Occipital lobe (tissue), 2 donors: ENCODE measurements around the gene CTSE. TPM values are rescaled to one million over a fixed set of nuclear protein-coding genes. Genes with fewer than 3 reads are reported as not detected.

Source experiments
- DNase-seq: peaks from one replicate; lab custom pipeline; 2025; lab: John Stamatoyannopoulos, UW
- total RNA-seq: library from RNA; depleted of rRNA; stranded (reverse); fragments of >200 nt; gene quantifications from one replicate; pipeline ENCODE4 v1.2.3, GENCODE V29; 2014

Gene CTSE
- total RNA-seq, 1 donor from 2014 or later, result not detected

DNA sequence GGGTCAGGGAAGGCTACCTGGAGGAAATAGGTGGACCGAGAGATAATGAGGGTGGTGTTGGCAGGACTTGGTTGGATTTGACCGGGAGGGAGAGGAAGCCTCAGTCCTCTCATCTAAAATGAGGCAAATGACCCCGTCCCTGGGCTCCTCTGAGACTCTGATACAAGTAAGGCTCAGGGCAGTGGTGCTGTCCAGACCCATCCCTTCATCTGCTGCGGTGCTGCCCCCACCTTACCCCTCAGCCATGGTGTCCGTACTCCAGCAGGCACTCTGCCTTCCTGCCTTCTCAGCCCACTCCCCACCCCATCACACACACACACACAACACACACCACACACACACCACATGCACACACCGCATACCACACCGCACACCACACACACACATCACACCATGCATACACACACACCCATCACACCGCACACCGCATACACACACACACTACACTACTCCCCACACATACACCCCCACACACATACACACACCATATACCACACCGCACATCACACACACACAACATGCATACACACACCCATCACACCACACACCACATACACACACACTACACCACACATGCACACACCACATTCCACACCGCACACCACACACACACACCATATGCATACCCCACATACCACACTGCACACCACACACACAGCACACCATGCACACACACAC is 51.1 kb downstream of the CTSE start:
- no peak for DNase-seq

DNA sequence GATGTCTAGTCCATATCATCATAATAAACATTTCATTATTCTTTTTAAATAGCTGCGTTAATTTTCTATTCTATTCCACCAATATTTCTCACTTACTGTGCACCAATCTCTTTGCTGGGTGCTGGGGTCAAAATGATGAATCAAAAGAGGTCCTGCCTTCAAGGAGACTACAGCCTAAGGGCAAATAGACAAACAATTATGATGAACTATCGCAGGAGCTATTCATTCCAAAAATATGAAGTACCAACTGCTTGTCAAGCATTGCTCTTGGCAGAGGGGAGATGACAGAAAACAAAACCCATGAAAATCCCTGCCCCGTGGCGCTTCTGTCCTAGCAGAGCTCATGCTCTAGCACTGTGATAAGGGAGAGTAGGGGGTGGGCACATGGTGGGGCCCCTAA is 51.6 kb downstream of the CTSE start:
- no peak for DNase-seq

DNA sequence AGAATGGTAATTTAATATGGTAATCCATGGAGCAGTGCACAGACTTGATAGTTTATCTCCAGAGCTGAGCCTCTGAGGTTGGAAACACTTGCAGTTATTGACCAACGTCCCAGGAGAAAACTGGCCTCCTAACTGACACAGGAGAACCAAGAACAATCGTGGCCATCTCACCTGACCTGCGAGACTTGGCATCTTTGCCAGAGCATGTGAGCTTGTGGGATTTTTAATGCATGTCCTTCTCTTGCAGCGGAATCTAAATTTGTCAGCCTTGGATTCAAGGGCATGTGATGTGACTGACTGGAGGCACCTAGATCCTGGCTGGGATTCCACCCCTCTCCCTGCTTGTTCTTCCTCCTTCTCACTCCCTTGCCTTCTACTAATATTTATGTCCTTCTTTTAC is 52.6 kb downstream of the CTSE start:
- no peak for DNase-seq

DNA sequence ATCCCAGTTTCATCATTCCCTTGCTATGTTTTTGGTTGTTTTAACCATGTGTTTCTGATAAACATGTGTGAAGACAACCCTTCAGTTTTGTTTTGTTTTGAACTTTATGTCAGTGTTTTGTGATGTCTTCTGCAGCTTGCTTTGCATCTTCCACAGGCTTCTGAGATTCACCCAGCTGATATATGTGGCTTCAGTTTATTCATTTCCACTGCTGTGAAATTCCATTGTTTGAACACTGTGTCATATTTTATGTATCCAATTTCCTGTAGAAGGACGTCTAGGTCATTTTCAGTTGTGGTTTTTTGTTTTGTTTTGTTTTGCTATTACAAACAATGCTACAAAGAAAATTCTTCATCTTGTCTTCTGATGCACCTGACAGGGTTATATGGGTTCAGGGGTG is 53.2 kb downstream of the CTSE start:
- no peak for DNase-seq

DNA sequence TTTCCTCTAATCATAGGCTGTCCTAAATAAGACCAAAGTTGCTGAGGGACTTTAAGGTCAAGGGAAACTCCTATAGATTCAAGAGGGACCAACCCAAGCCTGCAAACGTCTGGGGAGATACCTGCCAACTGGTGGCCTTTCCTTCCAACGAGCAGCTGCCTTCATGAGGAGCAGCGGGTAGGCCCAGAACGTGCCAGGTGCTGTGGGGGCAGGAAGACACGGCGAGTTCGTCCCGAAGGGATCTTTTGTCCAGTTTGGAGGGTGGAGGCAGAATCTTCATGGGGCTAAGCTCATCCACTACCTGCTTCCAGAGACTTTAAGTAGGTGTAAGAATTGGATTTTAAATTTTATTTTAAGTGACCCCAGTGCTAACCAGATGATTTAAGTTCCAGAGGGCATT is 54.5 kb downstream of the CTSE start:
- DNase-seq, result no peak

DNA sequence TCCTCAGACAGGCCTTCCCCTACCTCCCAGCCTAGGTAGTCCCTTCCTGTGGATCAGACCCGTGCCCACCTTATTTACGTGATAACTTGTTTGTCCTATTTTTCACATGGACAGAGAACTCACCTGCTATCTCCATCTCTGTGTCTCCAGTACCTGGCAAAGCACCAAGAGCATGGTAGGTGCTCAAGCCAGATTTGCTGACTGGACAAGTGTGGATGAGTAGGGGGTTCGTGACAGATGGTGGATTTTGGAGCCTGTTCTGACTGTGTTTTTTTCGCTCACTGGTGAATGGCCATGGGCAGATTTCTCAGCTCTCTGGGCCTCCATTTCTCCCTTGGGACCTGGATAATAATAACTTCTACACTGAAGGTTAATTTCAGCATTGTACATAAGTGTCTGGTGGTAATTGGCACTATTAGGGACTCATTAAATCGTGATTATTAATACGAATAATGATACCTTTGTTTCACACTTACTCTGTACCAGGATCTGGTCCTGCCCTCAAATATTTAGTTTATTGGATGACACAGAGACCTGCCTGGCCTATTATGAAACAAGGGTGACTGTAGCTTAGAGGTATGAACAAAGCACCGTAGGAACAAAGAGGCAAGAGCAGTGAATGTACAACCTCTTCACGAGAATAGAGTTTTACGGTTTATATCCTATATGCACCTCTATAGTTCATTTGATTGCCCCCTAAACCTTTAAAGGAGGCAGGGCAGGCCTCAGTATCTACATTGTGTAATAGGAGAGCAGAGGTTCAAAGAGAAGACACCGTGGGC is 56.0 kb downstream of the CTSE start:
- no peak for DNase-seq

DNA sequence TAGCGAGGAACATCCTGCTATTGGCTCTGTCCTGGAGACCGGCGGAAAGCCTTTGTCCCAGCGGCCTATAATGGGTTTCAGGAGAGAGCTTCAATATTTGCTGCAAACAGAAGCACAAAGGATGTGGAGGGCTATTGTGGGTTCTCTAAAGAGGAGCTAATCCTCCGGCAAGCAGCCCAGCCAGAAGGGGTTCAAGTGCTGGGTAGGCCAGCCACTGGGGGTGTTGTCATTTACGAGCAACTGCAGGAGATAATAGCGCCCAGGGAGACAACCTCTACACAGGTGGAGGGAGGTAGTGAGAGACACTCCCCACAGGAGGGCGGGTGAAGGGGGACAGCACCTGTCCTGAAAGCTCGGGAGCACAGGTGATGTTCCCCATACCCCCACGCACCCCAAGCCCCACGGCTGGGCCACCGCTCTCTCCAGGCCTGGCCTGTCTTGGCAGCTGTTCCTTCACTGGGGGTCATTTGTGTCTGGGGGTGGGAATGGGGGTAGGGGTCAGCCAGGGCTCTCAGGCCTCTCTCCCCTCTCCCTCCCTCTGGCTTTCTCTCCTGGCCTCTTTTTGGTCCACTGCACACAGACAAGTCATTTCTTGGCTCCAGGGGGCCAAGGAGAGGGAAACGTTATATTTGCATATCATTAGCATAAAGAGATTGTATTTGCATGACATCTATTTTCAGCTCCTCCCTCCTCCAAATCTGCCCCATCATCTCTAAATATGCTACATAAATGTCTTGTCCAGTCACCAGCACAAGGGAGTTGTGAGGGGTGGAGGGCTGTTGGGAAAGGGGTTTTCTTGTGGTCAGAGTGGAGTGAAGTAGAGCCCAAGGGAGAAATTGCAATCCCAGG is 58.4 kb downstream of the CTSE start:
- no peak for DNase-seq

DNA sequence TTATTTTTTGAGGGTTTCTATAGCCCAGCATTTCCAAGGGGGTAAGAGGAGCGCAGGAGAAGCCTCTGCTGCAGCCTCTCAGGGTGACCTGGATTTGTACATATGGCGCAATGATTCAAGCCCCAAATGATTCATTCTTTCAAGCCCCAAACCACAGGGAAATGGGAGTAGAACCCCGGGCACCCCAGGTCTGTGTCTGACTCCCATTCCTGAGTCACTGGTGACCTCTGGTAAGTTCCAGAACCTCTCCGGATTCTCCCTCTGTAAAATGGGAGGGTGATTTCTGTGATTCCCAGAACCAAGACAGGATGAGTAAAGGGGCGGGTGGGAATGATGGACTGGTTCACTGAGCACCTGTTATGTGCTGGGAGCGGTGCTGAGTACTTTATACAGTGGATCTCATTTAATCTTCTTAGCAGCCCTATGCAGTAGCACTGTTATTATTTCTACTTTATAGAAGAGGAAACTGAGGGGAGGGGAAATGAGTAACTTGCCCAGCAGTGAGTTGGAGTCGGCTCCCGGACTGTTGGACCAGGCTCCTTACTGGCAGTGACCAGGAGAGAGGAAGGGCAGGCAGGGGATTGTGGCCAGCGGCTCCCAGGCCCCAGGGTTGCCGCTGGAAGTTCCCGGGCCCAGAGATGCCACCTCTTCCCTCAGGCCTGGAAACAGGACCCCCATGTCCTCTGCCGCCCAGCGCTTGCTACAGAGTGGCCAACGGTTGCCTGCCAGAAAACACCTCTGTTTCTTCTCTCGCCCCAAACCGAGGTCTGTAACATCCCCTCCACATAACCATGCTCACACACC is 60.1 kb downstream of the CTSE start:
- DNase-seq, result no peak

DNA sequence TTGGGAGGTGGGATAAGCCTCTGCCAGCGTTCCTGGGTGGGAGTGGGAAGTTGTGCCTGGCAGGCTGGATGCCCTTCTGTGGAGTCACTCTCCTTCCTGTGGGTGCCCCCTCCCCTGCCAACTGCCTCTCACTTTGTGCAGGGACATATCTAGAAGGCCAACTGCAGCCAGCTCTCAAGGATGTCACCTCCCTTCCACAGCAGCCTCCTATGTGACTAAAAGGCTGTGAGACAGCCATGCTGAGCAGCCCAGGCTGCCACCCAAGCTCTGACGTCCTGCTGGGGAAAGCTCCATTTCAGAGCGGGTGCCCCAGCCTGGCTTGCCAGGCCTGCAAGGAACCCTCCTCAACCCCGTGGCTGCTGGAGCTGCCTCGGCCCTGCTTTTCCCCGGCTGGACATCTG is 60.9 kb downstream of the CTSE start:
- DNase-seq, result no peak

DNA sequence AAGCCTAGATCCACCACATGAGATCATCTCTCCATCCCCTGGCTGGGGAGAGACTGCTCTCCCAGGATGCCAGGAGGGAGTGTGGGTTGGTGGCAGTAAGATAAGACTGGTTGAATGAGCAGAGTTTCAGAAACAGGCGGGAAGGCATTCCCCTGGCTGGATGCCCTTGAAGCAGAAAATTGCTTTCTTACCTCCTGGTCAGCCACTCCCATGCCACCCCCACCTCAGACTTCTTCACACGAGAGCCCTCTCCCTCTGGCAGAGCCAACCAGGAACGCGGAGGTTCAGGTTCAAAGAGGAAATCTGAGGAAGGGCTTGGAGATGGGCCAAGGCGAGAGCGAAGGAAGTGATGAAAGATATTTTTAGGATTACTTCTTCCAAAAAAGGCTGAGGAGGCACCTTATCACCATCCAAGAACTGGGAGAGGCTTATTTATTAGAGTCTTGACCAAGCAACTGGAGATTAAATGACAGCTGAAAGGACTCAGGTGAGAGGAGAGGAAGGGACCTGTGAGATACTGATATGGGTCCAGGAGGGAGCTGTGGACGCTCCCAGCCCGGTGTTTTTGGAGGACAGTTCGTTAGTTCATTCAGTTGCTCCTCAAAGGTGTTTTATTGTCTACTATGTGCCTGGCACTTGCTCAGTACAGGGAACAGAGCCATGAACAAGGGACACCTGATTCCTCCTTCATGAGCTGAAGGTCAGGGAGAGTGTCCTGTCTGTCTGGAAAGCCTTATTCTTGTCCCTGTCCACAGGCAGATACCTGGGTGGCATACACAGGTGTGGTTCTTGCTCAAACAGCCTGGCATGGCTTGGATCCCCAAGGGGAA is 61.5 kb downstream of the CTSE start:
- DNase-seq, result no peak

DNA sequence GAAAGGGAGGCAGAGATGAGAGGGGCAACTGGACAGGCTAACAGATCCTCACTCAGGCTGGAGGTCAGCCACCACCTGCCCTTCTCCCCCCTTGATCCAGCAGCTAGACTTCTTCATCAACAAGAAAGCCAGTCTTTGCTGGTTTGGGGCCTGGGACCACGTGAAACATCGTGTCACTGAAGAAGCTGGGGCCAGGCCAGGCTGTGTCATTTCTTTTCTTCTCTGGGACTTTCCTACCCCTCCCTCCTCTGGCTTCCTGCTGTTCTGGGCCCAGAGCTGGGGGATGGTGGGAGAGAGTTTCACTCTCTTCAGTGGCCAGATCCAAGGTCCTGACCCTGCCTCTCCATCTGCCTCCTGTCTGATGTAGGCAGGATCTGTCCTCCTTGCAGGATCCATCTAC is 62.3 kb downstream of the CTSE start:
- no peak for DNase-seq

DNA sequence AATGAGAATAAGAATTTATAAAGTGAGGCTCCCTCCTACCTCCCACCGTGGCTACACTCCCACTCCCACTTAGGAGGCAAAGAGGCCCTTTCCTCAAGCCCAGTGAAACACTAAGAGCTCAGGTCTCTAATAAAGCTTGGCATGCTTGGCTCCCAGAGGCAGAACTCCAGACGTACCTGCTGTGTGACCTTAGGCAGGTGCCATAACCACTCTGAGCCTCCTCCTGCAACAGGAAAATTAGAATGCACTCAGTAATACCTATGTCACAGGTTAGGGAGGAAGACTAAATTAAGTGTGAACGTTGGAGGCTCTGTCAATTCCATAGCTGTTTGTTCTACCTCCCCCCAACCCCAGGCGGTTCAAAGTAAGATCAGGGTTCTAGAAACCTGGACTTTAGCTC is 63.9 kb downstream of the CTSE start:
- no peak for DNase-seq

Other genes starting within 250 kb of the CTSE start
- gene RAB29, start 248.4 kb downstream of the CTSE start, total RNA-seq, result 11.7 TPM
- gene SLC41A1, start 210.7 kb downstream of the CTSE start, total RNA-seq, result 11.2 TPM
- gene PM20D1, start 173.8 kb downstream of the CTSE start, total RNA-seq, result not detected
- not detected for gene SLC26A9, start 80.4 kb downstream of the CTSE start, total RNA-seq
- gene RAB7B, start 20.5 kb downstream of the CTSE start, total RNA-seq, result 0.78 TPM
- gene RHEX, start 29.3 kb upstream of the CTSE start, total RNA-seq, result not detected
- gene AVPR1B, start 93.5 kb upstream of the CTSE start, total RNA-seq, result not detected
- gene FAM72A, start 178.9 kb upstream of the CTSE start, total RNA-seq, result 2.3 TPM
- gene SRGAP2, start 179.6 kb upstream of the CTSE start, total RNA-seq, result 130 TPM